IgD-negative memory B cell (primary cell): ENCODE measurements around the gene PIK3CA. TPM values are rescaled to one million over a fixed set of nuclear protein-coding genes. Genes with fewer than 3 reads are reported as not detected.
A peak's percentile ranks its signal among the peaks of the same experiment; 100 is the strongest.
"Not testable (repeated sequence)": the region's sequence is repeated elsewhere in the genome, so short reads cannot be mapped to it uniquely, and the experiment has no call there.

Experiments
- H3K27ac Mint-ChIP-seq, 3 donors: one replicate each; pipeline ENCODE4 v1.8.0; 2020 to 2022; ENCODE audit warnings: mild to moderate bottlenecking in 3 of 3, mixed read lengths in 3 of 3, moderate library complexity in 1 of 3
- H3K27me3 Mint-ChIP-seq: one replicate; pipeline ENCODE4 v1.8.0; 2021; ENCODE audit warnings: mixed read lengths
- H3K36me3 Mint-ChIP-seq: one replicate; pipeline ENCODE4 v1.8.0; 2020; ENCODE audit warnings: mild to moderate bottlenecking, mixed read lengths
- H3K4me1 Mint-ChIP-seq, 3 donors: one replicate each; pipeline ENCODE4 v1.8.0; 2020 to 2022; ENCODE audit warnings: mixed read lengths in 3 of 3, mild to moderate bottlenecking in 1 of 3
- H3K4me3 Mint-ChIP-seq, 4 donors: one replicate each; pipeline ENCODE4 v1.8.0; 2020 to 2022; ENCODE audit warnings: mild to moderate bottlenecking in 4 of 4, mixed read lengths in 4 of 4, moderate library complexity in 3 of 4
- H3K9me3 Mint-ChIP-seq, 3 donors: one replicate each; pipeline ENCODE4 v1.8.0; 2020 to 2021; ENCODE audit warnings: mixed read lengths in 3 of 3, mild to moderate bottlenecking in 1 of 3
- polyA plus RNA-seq: library from polyadenylated mRNA; unstranded; fragments of 300-500 nt; fragmentation: Illumina TruSeq; gene quantifications from one replicate; pipeline ENCODE4 v1.2.3, GENCODE V29; 2021

The PIK3CA gene
- polyA plus RNA-seq, 1 donor from 2014 or later: 11.7 TPM

GRCh38 chr3:179272385-179272784 lies 124.2 kb downstream of the PIK3CA start:
- H3K27ac Mint-ChIP-seq: no peak overlapping the region
- H3K9me3 Mint-ChIP-seq: no peaks in the 10 kb centered on the region
- no peak overlapping the region for H3K4me3 Mint-ChIP-seq
- H3K27me3 Mint-ChIP-seq: no peaks in the 10 kb centered on the region
- no peaks in the 10 kb centered on the region for H3K36me3 Mint-ChIP-seq
- H3K4me1 Mint-ChIP-seq: peaks cover 0 to 6% (median 4%) of the 10 kb centered on the region in 3 donors

GRCh38 chr3:179274434-179274833 lies 126.3 kb downstream of the PIK3CA start:
- H3K36me3 Mint-ChIP-seq, H3K4me1 Mint-ChIP-seq, H3K9me3 Mint-ChIP-seq, H3K27me3 Mint-ChIP-seq, H3K4me3 Mint-ChIP-seq, H3K27ac Mint-ChIP-seq: not testable (repeated sequence)

DNA sequence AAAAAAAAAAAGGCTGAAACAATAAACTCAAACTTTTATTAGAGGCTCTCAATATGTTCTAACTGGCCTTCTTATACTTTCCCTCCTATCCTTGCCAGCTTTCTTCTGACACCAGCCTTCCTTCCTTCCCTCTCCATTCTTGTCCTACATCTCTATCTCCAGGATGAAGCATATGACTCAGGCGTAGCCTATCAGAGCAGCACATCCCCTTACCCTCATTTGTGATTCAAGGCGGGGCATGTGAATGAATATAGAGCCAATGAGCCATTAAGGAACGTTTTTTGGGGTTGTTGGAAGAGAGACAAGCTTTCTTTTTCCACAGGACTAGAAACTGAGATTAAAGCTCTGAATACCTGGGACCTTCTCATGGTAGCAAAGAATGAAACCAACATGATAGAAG lies 127.8 kb downstream of the PIK3CA start:
- H3K4me3 Mint-ChIP-seq: no peak overlapping the region
- H3K27ac Mint-ChIP-seq: peak overlapping the region in 1 of 3 donors; percentile 24
- H3K27me3 Mint-ChIP-seq: peaks cover 5% of the 10 kb centered on the region
- H3K4me1 Mint-ChIP-seq: no peaks in the 10 kb centered on the region
- no peaks in the 10 kb centered on the region for H3K9me3 Mint-ChIP-seq
- H3K36me3 Mint-ChIP-seq: no peaks in the 10 kb centered on the region

GRCh38 chr3:179276743-179277142 lies 128.6 kb downstream of the PIK3CA start:
- peaks cover 5% of the 10 kb centered on the region for H3K27me3 Mint-ChIP-seq
- no peaks in the 10 kb centered on the region for H3K9me3 Mint-ChIP-seq
- no peak overlapping the region for H3K4me3 Mint-ChIP-seq
- no peaks in the 10 kb centered on the region for H3K36me3 Mint-ChIP-seq
- H3K27ac Mint-ChIP-seq: no peak overlapping the region
- no peaks in the 10 kb centered on the region for H3K4me1 Mint-ChIP-seq

GRCh38 chr3:179278151-179278550 lies 130.0 kb downstream of the PIK3CA start:
- no peak overlapping the region for H3K27ac Mint-ChIP-seq
- no peaks in the 10 kb centered on the region for H3K36me3 Mint-ChIP-seq
- H3K27me3 Mint-ChIP-seq: peaks cover 5% of the 10 kb centered on the region
- no peaks in the 10 kb centered on the region for H3K4me1 Mint-ChIP-seq
- H3K9me3 Mint-ChIP-seq: no peaks in the 10 kb centered on the region
- no peak overlapping the region for H3K4me3 Mint-ChIP-seq

- H3K27ac Mint-ChIP-seq: no peak overlapping the region
- H3K4me1 Mint-ChIP-seq: no peaks in the 10 kb centered on the region
- no peak overlapping the region for H3K4me3 Mint-ChIP-seq
- H3K9me3 Mint-ChIP-seq: no peaks in the 10 kb centered on the region
- peaks cover 5% of the 10 kb centered on the region for H3K27me3 Mint-ChIP-seq
- H3K36me3 Mint-ChIP-seq: no peaks in the 10 kb centered on the region
Observed at GRCh38 chr3:179278932-179279693, 131.0 kb downstream of the PIK3CA start.

- Mint-ChIP-seq H3K27me3 (peaks cover 7% of the 10 kb centered on the region), H3K9me3 (no peaks in the 10 kb centered on the region), H3K36me3 (no peaks in the 10 kb centered on the region), H3K4me3 (no peak overlapping the region), H3K4me1 (no peaks in the 10 kb centered on the region), H3K27ac (no peak overlapping the region)
Observed at GRCh38 chr3:179279837-179280236, 131.7 kb downstream of the PIK3CA start.

DNA sequence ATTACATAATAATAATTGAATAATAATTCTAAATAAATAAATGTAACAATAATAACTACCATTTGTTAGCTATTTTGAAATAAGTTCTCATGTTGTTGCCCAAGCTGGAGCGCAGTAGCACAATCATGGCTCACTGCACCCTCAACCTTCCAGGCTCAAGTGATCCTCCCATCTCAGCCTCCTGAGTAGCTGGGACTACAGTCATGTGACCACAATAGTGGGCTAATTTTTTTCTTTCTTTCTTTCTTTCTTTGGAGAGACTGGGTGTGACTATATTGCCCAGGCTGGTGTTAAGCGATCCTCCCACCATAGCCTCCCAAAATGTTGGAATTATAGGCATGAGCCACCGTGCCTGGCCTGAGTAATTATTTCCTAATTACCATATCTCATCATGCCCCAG lies 133.7 kb downstream of the PIK3CA start:
- no peak overlapping the region for H3K4me3 Mint-ChIP-seq
- no peak overlapping the region for H3K27ac Mint-ChIP-seq
- H3K4me1 Mint-ChIP-seq: no peaks in the 10 kb centered on the region
- no peaks in the 10 kb centered on the region for H3K36me3 Mint-ChIP-seq
- no peaks in the 10 kb centered on the region for H3K9me3 Mint-ChIP-seq
- H3K27me3 Mint-ChIP-seq: peaks cover 7% of the 10 kb centered on the region

GRCh38 chr3:179286331-179286730 lies 138.2 kb downstream of the PIK3CA start:
- no peaks in the 10 kb centered on the region for H3K4me1 Mint-ChIP-seq
- no peaks in the 10 kb centered on the region for H3K36me3 Mint-ChIP-seq
- no peaks in the 10 kb centered on the region for H3K9me3 Mint-ChIP-seq
- peaks cover 2% of the 10 kb centered on the region for H3K27me3 Mint-ChIP-seq
- no peak overlapping the region for H3K4me3 Mint-ChIP-seq
- no peak overlapping the region for H3K27ac Mint-ChIP-seq

- no peak overlapping the region for H3K27ac Mint-ChIP-seq
- no peak overlapping the region for H3K4me3 Mint-ChIP-seq
- peaks cover 0 to 2% (median 0%) of the 10 kb centered on the region in 3 donors for H3K9me3 Mint-ChIP-seq
- H3K4me1 Mint-ChIP-seq: peaks cover 0 to 2% (median 0%) of the 10 kb centered on the region in 3 donors
- peaks cover 2% of the 10 kb centered on the region for H3K27me3 Mint-ChIP-seq
- no peaks in the 10 kb centered on the region for H3K36me3 Mint-ChIP-seq
Observed at GRCh38 chr3:179288845-179289244, 140.7 kb downstream of the PIK3CA start.

DNA sequence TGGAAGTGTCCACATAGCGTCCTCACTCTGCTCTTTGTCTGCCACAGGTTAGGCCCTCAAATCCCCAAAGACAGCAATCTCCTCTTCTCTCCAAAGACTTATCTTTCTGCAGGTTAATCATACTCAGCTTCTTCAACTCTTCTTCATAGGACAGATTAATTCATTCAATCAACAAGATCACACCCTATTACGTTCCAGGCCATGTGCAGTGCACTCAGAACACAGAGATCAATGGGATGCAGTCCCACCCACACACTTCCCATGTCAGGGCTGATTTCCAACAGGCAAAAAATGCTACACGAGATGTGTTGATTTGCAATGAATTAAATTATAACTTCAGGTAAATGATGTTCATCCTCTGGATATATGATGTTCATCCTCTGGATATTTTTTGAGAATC lies 141.1 kb downstream of the PIK3CA start:
- H3K36me3 Mint-ChIP-seq: no peaks in the 10 kb centered on the region
- H3K4me1 Mint-ChIP-seq: peaks cover 0 to 2% (median 0%) of the 10 kb centered on the region in 3 donors
- H3K27me3 Mint-ChIP-seq: peaks cover 2% of the 10 kb centered on the region

More for the DNA sequence above, 141.1 kb downstream of the PIK3CA start:
- no peak overlapping the region for H3K4me3 Mint-ChIP-seq
- H3K9me3 Mint-ChIP-seq: peaks cover 0 to 2% (median 0%) of the 10 kb centered on the region in 3 donors
- no peak overlapping the region for H3K27ac Mint-ChIP-seq

Other genes with a start within 250 kb of the PIK3CA start
- 9.2 TPM for gene ZMAT3, start 76.5 kb upstream of the PIK3CA start, polyA plus RNA-seq
- 3.4 TPM for gene KCNMB3, start 102.8 kb downstream of the PIK3CA start, polyA plus RNA-seq
- 59.4 TPM for gene ZNF639, start 174.7 kb downstream of the PIK3CA start, polyA plus RNA-seq
- gene MFN1, start 199.4 kb downstream of the PIK3CA start, polyA plus RNA-seq: 12.8 TPM